HEK293T (cell line): Measurements from ENCODE around the gene PDIK1L.

Experiments
- ARNT ChIP-seq: fragments of 450-650 bp; IDR thresholded peaks from 2 replicates; pipeline ENCODE4 v1.6.1; 2017; ENCODE audit warnings: mild to moderate bottlenecking
- FOXA1 ChIP-seq: fragments of 450-650 bp; IDR thresholded peaks from 2 replicates; pipeline ENCODE4 v1.6.1; 2016; ENCODE audit warnings: mild to moderate bottlenecking
- FOXK2 ChIP-seq: fragments of 450-650 bp; IDR thresholded peaks from 2 replicates; pipeline ENCODE4 v1.6.1; 2016; ENCODE audit warnings: mild to moderate bottlenecking
- FOXM1 ChIP-seq: fragments of 450-650 bp; IDR thresholded peaks from 2 replicates; pipeline ENCODE4 v1.6.1; 2017; ENCODE audit warnings: mild to moderate bottlenecking, borderline replicate concordance
- HDGF ChIP-seq: fragments of 450-650 bp; IDR thresholded peaks from 2 replicates; pipeline ENCODE4 v1.6.1; 2017; ENCODE audit warnings: antibody characterized with exemption, borderline replicate concordance
- NFRKB ChIP-seq: fragments of 450-650 bp; IDR thresholded peaks from 2 replicates; pipeline ENCODE4 v1.6.1; 2016; ENCODE audit warnings: mild to moderate bottlenecking, moderate library complexity
- PKNOX1 ChIP-seq: fragments of 450-650 bp; IDR thresholded peaks from 2 replicates; pipeline ENCODE4 v1.6.1; 2016
- SP1 ChIP-seq: fragments of 450-650 bp; IDR thresholded peaks from 2 replicates; pipeline ENCODE4 v1.6.1; 2017
- SUZ12 ChIP-seq: fragments of 450-650 bp; IDR thresholded peaks from 2 replicates; pipeline ENCODE4 v1.6.1; 2016; ENCODE audit warnings: mild to moderate bottlenecking
- ZNF384 ChIP-seq: fragments of 450-650 bp; IDR thresholded peaks from 2 replicates; pipeline ENCODE4 v1.6.1; 2016

GRCh38 chr1:26066160-26066559 lies 45.5 kb upstream of the PDIK1L start:
- TF ChIP-seq FOXK2 (no peak), ARNT (no peak), FOXM1 (no peak), FOXA1 (no peak), HDGF (no peak), SP1 (no peak), PKNOX1 (no peak), SUZ12 (no peak), ZNF384 (no peak), NFRKB (no peak)
